ENCODE data around the gene MICALL2. TPM values are rescaled to one million over a fixed set of nuclear protein-coding genes. Genes with fewer than 3 reads are reported as not detected.
A peak's percentile ranks its signal among the peaks of the same experiment; 100 is the strongest.

The MICALL2 gene
- total and polyA plus RNA-seq, 12 donors, result 7.9 to 1,057 (median 77.7) TPM

DNA sequence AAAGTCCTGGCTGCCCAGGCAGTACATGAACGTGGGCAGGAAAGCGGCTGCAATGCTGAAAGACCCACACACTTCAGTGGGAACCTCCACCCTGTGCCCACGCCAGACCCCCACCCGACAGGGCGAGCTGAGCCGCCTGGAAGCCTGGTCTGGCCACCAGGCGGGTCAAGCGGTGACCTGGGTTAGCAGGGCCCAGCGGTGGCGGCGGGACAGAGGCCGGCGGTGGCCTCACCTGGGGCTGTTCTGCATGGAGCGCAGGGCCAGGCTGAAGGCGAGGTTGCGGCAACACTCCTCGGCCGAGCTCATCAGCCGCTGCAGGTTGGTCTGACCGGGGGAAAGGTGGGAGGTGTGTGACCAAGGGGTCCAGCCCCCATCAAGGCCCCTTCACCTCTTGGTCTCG, 11.6 kb upstream of the MICALL2 start:
- peaks cover 11 to 16% of the 10 kb centered on the region in 2 donors for H3K4me1 ChIP-seq (replicated peaks in 1 of 2)
- intact Hi-C loops (cut with DNase I), result loop anchor here (5.0 kb wide), 3 partner anchors 34 to 279 kb away; no protein-coding TSS in a partner anchor
- H3K4me3 ChIP-seq, result no peak overlapping the region
- WGBS, 4 donors, result 95 to 99% (median 96%) methylated on average over 19 to 21 of the region's 21 CpGs
- no peak overlapping the region for H3K27ac ChIP-seq
- DNase-seq, result no peak
- H3K9me3 ChIP-seq (replicated peaks in 1 of 3), result no peaks in the 10 kb centered on the region
- TF ChIP-seq CTCF (IDR thresholded peaks at IDR 0.05), result no peak
- H3K36me3 ChIP-seq (replicated peaks in 1 of 2), result peaks cover 0 to 48% of the 10 kb centered on the region in 2 donors
- no peaks in the 10 kb centered on the region for H3K27me3 ChIP-seq

DNA sequence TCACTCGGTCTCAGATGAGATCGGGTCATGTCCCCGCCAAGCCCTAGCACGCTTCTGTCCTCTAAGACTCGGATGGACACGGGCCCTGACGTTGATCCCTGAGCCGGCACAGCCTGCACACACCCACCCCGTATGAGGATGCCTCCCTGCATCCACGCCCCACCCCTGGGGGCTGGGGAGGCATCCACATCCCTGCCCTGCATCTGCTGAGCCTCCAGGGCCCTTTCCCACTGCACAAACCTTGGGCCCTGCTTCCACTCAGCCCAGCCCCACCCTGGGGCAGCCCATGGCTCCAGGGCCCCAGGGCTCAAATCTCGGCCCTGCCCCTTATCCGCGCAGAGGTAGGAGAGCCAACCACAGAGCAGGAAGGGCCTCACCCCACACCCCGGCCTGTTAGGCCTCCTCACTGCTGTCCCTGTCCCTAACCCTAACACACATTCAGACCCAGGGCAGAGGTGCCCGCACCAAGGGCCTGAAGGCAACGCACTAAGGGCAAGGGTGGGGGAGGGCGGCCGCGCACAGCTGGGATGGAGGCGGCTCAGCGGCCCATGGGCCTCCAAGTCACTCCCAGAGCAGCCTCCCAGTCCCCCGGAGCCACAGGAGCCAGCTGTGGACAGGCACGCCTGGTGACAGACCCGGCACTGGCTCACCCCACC, 9.5 kb upstream of the MICALL2 start:
- Histone ChIP-seq H3K27me3 (no peaks in the 10 kb centered on the region), H3K9me3 (replicated peaks in 1 of 3) (no peaks in the 10 kb centered on the region), H3K36me3 (replicated peaks in 1 of 2) (peaks cover 0 to 44% of the 10 kb centered on the region in 2 donors), H3K4me3 (no peak overlapping the region), H3K4me1 (replicated peaks in 1 of 2) (peaks cover 11 to 15% of the 10 kb centered on the region in 2 donors), H3K27ac (no peak overlapping the region)
- WGBS, 4 donors, result 90 to 93% (median 92%) methylated on average over 2 to 24 of the region's 24 CpGs
- no peak for TF ChIP-seq POLR2A (IDR thresholded peaks at IDR 0.05)
- no peak for TF ChIP-seq CTCF (IDR thresholded peaks at IDR 0.05)
- DNase-seq, result no peak
- intact Hi-C loops (cut with DNase I), result no loop called here

DNA sequence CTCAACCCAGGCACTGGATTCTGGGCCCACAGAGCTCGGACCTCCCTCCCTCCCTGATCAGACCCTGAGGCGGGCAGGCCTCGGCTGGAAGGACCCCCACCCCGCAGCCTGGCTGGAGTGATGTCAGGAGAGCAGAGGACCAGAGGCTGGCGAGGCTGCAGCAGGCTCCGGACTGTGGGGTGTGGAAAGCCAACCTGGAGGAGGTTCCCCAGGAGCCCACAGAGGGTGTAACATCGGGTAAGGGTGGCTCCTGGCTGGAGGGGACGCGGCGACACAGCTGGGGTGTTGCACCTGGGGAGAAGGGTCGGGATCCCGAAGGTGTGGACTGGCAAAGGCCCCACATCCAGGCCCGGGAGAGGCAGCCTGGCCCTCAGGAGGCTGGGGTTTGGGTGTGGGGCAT, 8.9 kb upstream of the MICALL2 start:
- H3K27ac ChIP-seq, result no peak overlapping the region
- peaks cover 11 to 13% of the 10 kb centered on the region in 2 donors for H3K4me1 ChIP-seq (replicated peaks in 1 of 2)
- TF ChIP-seq CTCF (IDR thresholded peaks at IDR 0.05) (no peak), POLR2A (IDR thresholded peaks at IDR 0.05) (no peak)
- H3K36me3 ChIP-seq (replicated peaks in 1 of 2), result peaks cover 0 to 38% of the 10 kb centered on the region in 2 donors
- intact Hi-C loops (cut with DNase I), result no loop called here
- WGBS, 4 donors, result 91 to 100% (median 92%) methylated on average over 4 to 13 of the region's 13 CpGs
- H3K27me3 ChIP-seq, result no peaks in the 10 kb centered on the region
- H3K9me3 ChIP-seq (replicated peaks in 1 of 3), result no peaks in the 10 kb centered on the region
- no peak for DNase-seq
- H3K4me3 ChIP-seq, result no peak overlapping the region

DNA sequence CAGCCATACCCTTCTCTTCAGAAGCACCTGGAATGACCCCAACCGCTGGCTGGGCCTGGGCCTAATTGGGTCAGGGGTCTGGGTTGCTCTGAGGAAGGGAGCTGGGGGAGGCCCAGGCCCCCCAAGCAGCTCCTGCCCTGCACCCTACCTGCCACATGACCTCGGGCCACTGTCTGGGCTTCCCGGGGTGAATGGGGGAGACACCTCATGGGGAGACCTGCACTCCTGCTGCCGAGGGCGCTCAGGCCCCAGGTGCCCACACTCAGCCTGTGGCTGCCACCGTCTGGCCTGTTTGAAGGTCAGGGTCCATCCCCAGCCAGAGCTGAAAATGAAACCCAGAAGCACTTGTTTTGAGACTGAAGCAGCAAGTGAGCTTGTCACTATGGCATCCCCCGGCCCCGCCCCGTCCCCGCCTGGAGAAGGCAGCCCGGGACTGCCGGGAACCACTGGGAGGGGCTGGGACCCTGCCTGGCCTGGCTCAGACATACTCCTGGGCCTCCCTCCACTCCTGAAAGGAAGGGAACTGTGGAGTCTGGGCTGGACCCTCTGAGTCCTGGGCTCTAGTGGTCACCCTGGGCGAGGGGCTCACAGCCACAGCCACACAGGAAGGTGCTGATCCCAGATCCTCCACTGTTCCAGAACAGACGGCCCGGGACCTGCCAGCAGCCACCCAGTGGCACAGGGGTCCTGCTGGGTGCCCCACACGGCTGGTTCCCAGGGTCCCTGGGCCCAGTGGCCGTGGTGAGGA, 7.4 kb upstream of the MICALL2 start:
- WGBS, 4 donors, result 27 to 57% (median 36%) methylated on average over 5 to 17 of the region's 17 CpGs
- intact Hi-C loops (cut with DNase I), result no loop called here
- no peak overlapping the region for H3K4me3 ChIP-seq
- H3K27me3 ChIP-seq, result no peaks in the 10 kb centered on the region
- TF ChIP-seq POLR2A (IDR thresholded peaks at IDR 0.05), result peak in 1 of 2 donors; percentile 43
- peak in 2 of 6 experiments; percentile 9 to 23 for TF ChIP-seq CTCF (IDR thresholded peaks at IDR 0.05)
- peaks cover 0 to 25% of the 10 kb centered on the region in 2 donors for H3K36me3 ChIP-seq (replicated peaks in 1 of 2)
- DNase-seq, result peak; percentile 71 to 94 (median 92)
- H3K27ac ChIP-seq, result peak overlapping the region in 4 of 5 donors; percentile 0 to 81 (median 67)
- no peaks in the 10 kb centered on the region for H3K9me3 ChIP-seq (replicated peaks in 1 of 3)
- peaks cover 11 to 23% of the 10 kb centered on the region in 2 donors for H3K4me1 ChIP-seq (replicated peaks in 1 of 2)

Measured in adrenal gland (tissue), 12 donors.